Activated T-cell treated with anti-CD3 and anti-CD28 coated beads for 48 hours (primary cell): Measurements from ENCODE around the gene TRAF5.
"Not testable (repeated sequence)": the region's sequence is repeated elsewhere in the genome, so short reads cannot be mapped to it uniquely, and the experiment has no call there.

ENCODE experiments used
- DNase-seq: peaks from one replicate; pipeline ENCODE4 v3.0.0-alpha.2; 2020; ENCODE audit warnings: low read depth

TRAF5 gene

DNA sequence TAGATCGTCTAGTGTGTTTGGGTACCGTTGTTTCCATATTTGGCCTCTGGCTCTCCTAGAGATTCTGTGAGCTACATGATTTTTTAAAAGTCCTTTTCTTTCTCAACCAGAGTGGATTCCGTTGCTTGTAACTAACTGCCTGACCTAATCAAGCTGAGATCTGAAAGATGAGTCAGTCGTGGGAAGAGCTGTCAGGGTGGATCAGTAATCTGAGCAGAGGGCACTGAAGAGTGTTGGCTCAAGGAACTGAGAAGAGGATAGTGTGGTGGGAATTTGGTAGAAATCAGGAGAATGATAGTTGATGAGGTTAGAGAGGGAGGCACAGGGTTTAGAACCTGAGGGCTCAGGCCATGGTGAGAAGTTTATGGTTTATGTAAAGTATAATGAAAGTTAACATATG lies 52.2 kb downstream of the TRAF5 start:
- DNase-seq = no peak

DNA sequence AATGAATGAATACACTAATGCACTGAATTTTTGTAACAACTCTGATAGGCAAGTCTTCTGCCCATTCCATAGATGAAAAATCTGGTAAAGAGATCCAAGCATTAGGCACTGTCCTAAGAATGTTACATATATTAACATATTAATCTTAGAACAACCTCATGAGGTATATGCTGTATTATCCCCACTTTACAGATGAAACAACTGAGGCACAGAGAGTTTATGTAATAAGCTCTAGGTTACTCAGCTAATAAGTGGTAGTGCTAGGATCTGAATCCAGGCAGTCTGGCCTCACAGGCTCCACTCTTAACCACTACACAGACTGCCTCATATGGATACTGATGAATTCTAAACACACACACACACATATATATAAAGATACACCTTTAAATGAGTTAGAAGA lies 52.8 kb downstream of the TRAF5 start:
- DNase-seq = no peak

DNA sequence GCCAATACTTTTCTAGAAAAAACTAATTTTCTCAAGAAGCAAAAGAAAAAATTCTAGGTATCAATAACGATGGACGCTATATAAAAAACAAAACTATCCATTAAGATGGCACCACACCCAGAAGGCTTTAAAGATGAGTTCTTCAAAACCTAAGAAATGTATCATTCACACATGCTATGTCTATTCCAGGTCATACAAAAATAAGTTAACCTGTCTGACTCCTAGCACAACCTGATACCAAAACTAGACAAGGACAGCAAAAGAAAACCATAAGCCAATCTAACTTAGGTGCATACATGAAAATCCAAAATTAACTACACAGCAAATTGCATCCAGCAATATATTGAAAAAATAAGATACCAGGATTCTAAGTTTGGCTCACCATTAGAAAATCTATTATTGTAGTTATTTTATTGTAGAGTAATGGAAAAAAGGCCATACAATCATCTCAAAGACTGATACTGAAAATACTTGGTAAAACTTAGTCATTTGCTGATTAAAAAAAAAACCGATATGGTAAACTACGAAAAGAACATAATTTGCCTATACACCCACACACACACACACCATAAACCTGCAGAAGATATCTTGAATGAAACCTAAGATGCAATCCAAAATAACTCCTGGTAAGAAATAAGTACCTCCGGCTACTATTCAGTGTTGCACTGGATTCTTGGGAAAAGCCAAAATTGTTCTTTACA lies 55.0 kb downstream of the TRAF5 start:
- DNase-seq = no peak

DNA sequence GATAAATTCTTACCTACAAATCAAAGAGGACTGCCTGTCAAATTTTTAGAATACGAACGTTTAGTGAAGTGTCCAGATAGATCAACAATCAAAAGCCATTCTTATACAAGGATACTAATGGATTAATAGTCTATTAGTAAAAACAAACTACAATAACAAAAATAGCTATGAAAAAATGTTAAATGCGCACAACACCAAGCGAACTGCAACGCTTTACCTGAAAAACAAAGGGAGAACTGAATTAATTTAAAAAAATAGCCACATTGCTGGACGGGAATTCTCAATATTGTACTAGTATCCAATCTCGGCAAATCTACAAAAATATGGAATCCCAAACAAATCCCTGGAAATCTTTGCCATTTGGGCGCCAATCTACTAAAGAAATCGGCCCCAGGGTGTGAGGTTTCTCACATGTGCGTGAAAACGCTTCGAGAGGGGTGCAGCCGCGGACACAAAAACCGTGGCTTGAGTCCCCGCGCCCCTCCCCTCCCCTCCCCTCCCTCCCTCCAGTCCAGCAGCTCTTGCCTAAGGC lies 55.6 kb downstream of the TRAF5 start:
- no peak for DNase-seq

DNA sequence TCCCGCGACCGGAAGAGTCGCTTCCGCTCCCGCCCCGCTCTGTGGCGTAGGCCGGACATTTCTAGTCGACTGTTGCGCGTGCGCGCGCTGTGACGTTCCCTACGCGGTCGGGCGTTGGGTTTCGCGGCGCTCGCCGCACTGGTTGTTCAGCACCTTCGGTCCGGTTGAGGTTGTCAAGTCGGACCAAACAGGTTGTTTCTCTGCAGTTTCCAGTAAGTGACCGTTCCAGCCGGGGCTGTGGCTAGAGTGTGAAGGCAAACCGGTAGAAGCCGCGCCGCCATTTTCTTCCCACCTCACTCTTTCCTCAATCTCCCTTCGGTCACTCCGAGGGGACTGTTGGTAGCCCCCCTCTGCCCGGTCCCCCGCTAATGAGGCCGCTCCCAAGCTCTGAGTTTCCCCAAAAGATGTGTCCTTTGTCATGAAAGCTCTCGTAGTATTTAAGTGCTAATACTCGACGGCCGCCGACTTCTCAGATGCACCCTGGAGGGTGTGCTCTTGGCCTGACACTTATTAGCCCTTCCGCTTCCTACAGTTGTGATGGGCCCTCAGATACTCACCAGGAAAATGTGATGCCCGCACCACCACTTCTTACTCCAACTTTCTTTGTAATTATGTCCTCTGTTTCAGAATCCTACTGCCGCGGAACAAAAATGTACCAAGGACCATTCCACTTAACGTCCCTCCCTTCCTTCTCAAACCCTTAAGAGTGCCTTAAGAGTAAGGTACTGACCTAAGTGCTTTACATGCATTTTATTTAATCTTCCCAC lies 56.3 kb downstream of the TRAF5 start:
- peak; percentile 80 for DNase-seq

DNA sequence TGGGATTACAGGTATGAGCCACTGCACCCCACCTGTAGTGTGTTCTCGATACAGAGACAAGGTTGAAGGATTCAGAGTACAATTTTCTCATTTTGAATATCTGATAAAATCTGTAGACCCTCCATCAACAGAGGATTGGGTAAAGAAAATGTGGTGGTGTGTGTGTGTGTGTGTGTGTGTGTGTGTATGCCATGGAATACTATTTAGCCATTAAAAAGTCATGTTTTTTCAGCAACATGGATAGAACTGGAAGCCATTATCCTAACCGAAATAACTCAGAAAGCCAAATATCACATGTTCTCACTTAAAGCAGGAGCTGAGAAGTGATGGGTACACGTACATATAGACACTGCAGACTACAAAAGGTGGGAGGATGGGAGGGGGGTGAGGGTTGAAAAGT lies 57.9 kb downstream of the TRAF5 start:
- DNase-seq = no peak

DNA sequence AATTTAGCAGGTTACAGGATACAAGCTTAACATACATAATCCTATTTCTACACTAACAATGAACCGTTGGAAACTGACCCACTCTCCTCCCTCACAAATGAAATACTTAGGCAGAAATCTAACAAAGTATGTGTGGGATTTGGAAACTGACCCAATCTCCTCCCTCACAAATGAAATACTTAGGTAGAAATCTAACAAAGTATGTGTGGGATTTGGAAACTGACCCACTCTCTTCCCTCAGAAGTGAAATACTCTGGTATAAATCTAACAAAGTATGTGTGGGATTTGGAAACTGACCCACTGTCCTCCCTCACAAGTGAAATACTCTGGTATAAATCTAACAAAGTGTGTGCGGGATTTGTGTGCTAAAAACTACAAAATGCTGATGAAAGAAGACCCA lies 60.3 kb downstream of the TRAF5 start:
- no peak for DNase-seq

DNA sequence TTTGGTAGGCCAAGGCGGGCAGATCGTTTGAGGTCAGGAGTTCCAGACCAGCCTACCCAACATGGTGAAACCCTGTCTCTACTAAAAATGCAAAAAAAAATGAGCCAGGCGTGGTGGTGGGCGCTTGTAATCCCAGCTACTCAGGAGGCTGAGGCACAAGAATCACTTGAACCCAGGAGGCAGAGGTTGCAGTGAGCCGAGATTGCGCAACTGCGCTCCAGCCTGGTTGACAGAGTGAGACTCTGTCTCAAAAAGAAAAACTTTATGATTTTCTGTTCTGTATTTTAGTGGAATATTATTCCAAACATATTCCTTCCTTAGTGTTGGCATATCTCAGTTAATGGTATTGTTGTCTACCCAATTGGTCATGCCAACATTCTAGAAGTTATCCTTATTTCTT lies 64.2 kb downstream of the TRAF5 start:
- not testable (repeated sequence) for DNase-seq

DNA sequence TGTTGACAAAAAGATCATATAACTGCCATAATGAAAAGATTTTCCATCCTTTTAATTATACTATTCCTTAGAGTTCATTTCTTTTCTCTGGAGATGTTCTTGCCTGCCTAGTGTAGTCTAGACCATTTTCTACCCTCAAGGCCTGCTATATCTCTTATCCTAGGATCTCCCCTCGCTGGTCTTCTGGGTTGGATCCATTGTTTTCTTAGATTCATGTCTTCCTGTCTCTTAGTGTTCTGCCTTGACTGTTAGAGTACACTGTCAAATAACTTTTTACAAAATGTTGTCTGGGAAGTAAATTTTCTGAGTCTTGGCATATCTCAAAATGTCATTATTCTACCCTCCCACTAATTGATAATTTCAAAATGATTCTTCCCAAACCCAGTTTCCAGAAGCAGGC lies 66.6 kb downstream of the TRAF5 start:
- DNase-seq = no peak

DNA sequence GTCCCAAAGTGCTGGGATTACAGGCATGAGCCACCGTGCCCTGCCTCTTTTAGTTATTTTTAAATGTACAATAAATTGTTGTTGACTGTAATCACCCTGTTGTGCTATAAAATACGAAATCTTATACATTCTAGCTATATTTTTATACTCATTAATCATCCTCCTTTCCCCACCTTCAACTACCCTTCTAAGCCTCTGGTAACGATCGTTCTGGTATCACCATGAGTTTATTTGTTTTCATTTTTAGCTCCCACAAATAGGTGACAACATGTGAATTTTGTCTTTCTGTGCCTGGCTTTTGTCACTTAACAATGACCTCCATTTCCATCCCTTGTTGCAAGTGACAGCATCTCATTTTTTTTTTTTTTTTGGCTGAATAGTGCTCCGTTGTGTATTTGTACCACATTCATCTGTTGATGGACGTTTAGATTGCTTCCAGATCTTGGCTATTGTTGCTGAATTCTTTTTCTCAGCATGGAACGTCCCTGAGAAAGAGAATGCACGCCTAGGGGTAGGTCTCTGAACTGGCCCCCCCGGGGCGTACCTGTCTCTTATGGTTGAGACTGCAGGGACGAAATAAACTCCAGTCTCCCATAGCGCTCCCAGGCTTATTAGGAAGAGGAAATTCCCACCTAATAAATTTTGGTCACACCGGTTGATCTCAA lies 71.8 kb downstream of the TRAF5 start:
- DNase-seq = not testable (repeated sequence)

DNA sequence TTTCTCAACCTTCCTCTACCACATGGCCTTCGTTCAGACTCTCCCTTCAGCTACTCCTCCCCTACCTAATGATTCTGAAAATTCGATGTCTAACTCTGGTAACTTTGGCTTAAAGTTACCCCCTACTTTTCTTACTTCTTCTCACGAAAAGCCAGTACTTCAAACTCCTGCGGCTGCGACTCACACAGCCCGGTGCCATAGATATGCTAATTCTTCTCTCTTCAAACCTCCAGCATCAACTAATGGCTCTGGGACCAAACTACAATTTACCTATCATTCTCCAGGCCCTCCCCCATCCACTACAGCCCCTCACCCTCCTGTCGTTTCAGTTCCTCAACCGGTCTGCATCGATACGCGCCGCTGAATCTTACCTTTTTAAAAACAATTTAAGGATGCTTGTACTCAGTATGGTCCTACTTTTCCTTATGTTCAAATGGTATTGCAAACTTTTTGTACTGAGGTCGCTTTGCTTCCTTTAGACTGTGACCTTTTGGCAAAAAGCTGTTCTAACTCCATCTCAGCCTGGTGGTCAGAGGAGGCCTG lies 73.3 kb downstream of the TRAF5 start:
- not testable (repeated sequence) for DNase-seq

DNA sequence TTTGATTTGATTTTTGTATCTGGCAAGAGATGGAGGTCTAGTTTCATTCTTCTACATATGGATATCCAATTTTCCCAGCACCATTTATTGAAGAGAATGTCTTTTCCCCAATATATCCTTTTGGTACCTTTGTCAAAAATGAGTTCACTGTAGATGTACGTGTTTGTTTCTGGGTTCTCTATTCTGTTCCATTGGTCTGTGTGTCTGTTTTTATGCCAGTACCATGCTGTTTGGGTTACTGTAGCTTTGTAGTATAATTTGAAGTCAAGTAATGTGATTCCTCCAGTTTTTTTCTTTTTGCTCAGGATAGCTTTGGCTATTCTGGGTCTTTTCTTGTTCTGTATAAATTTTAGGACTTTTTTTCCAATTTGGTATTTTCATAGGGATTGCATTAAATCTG lies 75.1 kb downstream of the TRAF5 start:
- not testable (repeated sequence) for DNase-seq

DNA sequence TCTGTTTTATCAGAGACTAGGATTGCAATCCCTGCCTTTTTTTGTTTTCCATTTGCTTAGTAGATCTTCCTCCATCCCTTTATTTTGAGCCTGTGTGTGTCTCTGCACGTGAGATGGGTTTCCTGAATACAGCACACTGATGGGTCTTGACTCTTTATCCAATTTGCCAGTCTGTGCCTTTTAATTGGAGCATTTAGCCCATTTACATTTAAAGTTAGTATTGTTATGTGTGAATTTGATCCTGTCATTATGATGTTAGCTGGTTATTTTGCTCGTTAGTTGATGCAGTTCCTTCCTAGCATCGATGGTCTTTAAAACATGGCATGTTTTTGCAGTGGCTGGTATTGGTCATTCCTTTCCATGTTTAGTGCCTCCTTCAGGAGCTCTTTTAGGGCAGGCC lies 79.5 kb downstream of the TRAF5 start:
- not testable (repeated sequence) for DNase-seq

DNA sequence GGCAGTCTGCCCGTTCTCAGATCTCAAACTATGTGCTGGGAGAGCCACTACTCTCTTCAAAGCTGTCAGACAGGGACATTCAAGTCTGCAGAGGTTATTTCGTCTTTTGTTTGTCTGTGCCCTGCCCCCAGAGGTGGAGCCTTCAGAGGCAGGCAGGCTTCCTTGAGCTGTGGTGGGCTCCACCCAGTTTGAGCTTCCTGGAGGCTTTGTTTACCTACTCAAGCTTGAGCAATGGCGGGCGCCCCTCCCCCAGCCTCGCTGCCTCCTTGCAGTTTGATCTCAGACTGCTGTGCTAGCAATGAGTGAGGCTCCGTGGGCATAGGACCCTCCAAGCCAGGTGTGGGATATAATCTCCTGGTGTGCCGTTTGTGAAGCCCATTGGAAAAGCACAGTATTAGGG lies 81.1 kb downstream of the TRAF5 start:
- not testable (repeated sequence) for DNase-seq

DNA sequence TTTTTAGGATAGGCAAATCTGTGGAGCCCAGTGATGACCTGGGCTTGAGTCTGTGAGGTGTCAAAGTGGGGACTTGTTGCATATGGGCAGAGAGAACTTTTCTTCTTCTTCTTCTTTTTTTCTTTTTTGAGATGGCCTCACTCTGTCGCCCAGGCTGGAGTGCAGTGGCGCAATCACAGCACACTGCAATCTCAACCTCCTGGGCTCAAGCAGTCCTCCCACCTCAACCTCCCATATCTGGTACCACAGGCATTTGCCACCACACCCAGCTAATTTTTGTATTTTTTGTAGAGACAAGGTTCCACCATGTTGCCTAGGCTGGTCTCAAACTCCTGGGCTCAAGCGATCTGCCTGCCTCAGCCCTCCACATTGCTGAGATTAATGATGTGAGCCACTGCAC lies 85.0 kb downstream of the TRAF5 start:
- no peak for DNase-seq

DNA sequence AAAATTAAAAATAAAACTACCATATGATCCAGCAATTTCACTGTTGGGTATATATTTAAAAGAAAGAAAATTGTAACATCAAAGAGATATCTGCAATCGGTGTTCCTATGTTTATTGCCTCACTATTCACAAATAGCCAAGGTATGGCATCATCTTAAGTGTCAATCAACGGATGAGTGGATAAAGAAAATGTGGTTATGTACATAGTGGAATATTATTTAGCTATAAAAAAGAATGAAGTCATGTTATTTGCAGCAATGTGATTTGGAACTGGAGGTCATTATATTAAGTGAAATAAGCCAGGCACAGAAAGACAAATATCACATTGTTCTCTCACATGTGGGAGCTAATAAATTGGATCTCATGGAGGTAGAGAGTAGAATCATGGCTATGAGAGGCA lies 89.1 kb downstream of the TRAF5 start:
- no peak for DNase-seq

DNA sequence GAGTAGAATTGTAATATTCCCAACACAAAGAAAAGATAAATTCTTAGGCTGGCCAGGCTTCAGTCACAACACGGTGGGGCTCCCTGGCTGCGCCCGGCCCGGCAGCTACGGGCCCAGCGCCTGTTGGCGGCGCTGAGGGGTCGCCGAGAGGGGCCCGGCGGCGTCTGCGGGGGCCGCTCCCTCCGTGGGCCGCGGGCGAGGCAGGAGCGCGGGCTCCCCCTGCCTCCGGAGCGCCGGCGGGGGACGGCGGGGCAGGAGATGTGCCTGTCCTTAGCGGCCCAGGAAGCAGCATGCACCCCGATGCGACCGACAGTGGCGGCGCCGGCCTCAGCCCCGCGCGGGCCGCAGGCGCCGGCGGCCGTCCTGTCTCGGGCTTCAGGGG lies 89.6 kb downstream of the TRAF5 start:
- peak; percentile 46 for DNase-seq

DNA sequence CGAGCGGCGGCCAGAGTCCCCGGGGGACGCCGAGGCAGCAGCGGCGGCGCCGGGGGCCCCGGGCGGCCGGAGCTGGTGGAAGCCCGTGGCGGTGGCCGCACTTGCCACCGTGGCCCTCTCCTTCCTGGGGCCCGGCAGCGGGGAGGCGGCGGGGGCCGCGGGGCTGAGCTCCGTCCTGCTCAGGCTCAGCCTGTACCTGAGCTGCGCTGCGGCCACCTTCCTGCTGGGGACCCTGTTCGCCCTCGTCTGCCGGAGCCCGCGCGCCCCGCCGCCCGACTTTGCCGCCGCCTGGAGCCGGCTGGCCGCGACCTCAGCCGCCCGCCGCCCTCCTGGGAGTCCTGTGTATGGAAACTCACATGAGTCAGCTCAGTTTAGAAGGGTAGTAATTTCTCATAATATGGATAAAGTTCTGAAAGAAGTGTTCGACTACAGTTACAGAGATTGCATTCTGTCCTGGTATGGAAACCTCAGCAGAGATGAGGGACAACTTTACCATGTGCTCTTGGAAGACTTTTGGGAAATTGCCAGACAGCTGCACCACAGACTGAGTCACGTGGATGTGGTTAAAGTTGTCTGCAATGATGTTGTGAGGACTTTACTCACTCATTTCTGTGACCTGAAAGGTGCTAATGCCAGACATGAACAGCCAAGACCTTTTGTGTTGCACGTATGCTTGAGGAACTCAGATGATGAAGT lies 90.1 kb downstream of the TRAF5 start:
- DNase-seq = peak; percentile 57

DNA sequence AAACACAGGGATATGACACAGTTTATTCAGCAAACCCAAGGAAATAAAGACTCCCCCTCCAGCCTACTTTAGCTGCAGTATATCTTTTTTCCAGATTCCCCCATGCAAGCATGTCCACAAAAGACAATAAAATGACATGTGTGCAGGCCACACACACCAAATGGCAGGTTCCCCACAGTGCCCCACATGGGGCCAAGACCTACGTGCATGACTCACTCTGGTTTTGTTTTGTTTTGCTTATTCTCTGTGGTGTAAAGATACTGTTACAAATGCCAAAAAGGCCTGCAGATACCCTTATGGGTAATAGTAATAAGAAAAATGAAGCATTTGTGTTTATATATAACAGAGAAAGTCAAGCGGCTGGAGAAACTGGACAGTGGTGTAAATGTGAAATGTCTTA lies 93.8 kb downstream of the TRAF5 start:
- DNase-seq = no peak

DNA sequence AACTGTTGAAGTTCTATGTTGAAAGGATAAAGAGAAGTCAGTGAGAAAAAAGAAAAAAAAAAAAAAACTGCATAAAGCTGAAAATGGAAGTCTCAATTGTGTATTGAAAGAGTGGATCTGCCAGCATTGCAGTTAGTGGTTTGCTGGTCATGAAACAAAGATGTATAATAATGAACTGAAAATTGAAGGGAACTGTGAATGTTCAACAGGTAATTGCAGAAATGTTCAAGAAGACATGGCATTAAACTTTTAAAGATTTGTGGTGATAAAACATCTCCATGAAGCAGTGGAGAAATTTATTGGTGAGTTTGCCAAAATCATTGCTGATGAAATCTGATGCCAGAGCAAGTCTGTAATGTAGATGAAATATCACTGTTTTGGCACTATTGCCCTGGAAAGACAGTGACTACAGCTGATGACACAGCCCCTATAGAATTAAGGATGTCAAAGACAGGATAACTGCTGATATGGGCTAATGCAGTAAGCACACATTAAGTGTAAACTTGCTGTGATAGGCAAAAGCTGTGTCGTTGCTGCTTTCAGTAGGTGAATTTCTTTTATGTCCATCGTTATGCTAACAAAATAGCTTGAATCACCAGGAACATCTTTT lies 94.3 kb downstream of the TRAF5 start:
- DNase-seq = no peak

DNA sequence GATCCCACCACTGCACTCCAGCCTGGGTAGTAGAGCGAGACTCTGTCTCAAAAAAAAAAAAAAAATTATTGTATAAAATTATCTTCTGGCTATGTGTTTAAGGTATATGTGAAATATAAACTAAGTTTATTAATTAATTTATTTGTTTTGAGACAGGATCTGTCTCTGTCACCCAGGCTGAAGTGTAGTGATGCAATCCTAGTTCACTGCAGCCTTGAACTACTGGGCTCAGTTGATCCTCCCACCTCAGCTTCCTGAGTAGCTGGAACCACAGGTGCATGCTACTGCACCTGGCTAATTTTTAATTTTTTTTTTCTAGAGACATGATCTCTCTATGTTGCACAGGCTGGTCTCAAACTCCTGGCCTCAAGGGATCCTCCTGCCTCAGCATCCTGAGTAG lies 97.4 kb downstream of the TRAF5 start:
- DNase-seq = no peak
